Endothelial cell of umbilical vein (primary cell): ENCODE results near the gene CENPB. TPM values are rescaled to one million over a fixed set of nuclear protein-coding genes. Genes with fewer than 3 reads are reported as not detected.

Experiments
- BruUV-seq: library from RNA; stranded (reverse); fragments of 400-500 nt; replicated peaks from 2 replicates; lab custom pipeline; 2021; lab: Mats Ljungman, UMichigan
- CTCF ChIA-PET: fragments of 300-600, 350-600 bp; sonication (Branson Sonifier 250); formaldehyde crosslinking; loops from one replicate; lab custom pipeline; 2021; ENCODE audit warnings: antibody characterized with exemption, inconsistent platforms; lab: Charles Lee
- POLR2A ChIA-PET: fragments of 300-600, 350-600 bp; sonication (Branson Sonifier 250); formaldehyde crosslinking; loops from one replicate; lab custom pipeline; 2021; ENCODE audit warnings: antibody characterized with exemption, inconsistent platforms; lab: Charles Lee
- DNase-seq: peaks from one replicate; pipeline ENCODE4 v3.0.0-alpha.2; 2011; ENCODE audit warnings: low read depth, low spot score
- FAIRE-seq: peaks from 2 replicates; lab custom pipeline; 2011; peaks lifted over from hg19 to GRCh38; lab: Jason Lieb, UNC
- H2AFZ ChIP-seq: 2 replicates; pipeline ENCODE4 v1.6.0; 2012; ENCODE audit warnings: low read depth, low read length, control low read depth, inconsistent platforms
- H3K27ac ChIP-seq: 2 replicates; pipeline ENCODE4 v1.5.1; 2011; ENCODE audit warnings: low read depth, mild to moderate bottlenecking, control low read depth, low read length, moderate library complexity; ENCODE audit not compliant: insufficient read depth
- H3K27me3 ChIP-seq, 2 experiments: 2 replicates each; pipeline versions ENCODE4 v1.6.0 to v1.6.1; 2011; ENCODE audit warnings: low read length in 2 of 2, mixed read lengths in 1 of 2; ENCODE audit not compliant: control insufficient read depth in 2 of 2, insufficient read depth in 2 of 2
- H3K36me3 ChIP-seq, 2 experiments: 2 replicates in 1 of 2; 3 replicates in 1 of 2; pipeline ENCODE4 v1.5.1; 2011; ENCODE audit warnings: low read length in 2 of 2, mild to moderate bottlenecking in 1 of 2, moderate library complexity in 1 of 2; ENCODE audit not compliant: control insufficient read depth in 2 of 2, insufficient read depth in 2 of 2; ENCODE audit errors: extremely low read depth in 1 of 2
- H3K4me1 ChIP-seq: 3 replicates; pipeline ENCODE4 v1.5.1; 2011; ENCODE audit warnings: mild to moderate bottlenecking, low read length; ENCODE audit not compliant: control insufficient read depth, insufficient read depth; ENCODE audit errors: extremely low read depth
- H3K4me2 ChIP-seq: 2 replicates; pipeline ENCODE4 v1.6.1; 2011; ENCODE audit warnings: low read length, control low read depth, mixed read lengths; ENCODE audit not compliant: insufficient read depth
- H3K4me3 ChIP-seq, 3 experiments: fragments of 200-600 bp in 1 of 3; sonication (generic), shearing (Covaris generic) in 1 of 3; replicated peaks in 1 of 3; 2 replicates each; pipeline ENCODE4 v1.5.1; 2011 to 2016; ENCODE audit warnings: control low read depth in 3 of 3, low read length in 3 of 3, mild to moderate bottlenecking in 2 of 3, inconsistent platforms in 1 of 3, low read depth in 1 of 3, moderate library complexity in 1 of 3; ENCODE audit not compliant: insufficient read depth in 1 of 3
- H3K79me2 ChIP-seq: 2 replicates; pipeline ENCODE4 v1.6.0; 2012; ENCODE audit warnings: low read length, inconsistent platforms; ENCODE audit not compliant: control insufficient read depth, insufficient read depth
- H3K9ac ChIP-seq: replicated peaks from 2 replicates; pipeline ENCODE3; 2011; ENCODE audit warnings: low read length, control low read depth; ENCODE audit not compliant: insufficient read depth; ENCODE audit errors: extremely low read depth
- H3K9me1 ChIP-seq: replicated peaks from 3 replicates; pipeline ENCODE4 v1.6.0; 2011; ENCODE audit warnings: mild to moderate bottlenecking, low read length; ENCODE audit not compliant: control insufficient read depth, insufficient read depth; ENCODE audit errors: extremely low read depth
- H3K9me3 ChIP-seq: replicated peaks from 2 replicates; pipeline ENCODE4 v1.5.1; 2012; ENCODE audit warnings: low read length, inconsistent platforms; ENCODE audit not compliant: control insufficient read depth, insufficient read depth
- H4K20me1 ChIP-seq: replicated peaks from 2 replicates; pipeline ENCODE3; 2011; ENCODE audit warnings: mild to moderate bottlenecking, low read length; ENCODE audit not compliant: control insufficient read depth, insufficient read depth; ENCODE audit errors: extremely low read depth
- EZH2 ChIP-seq: IDR thresholded peaks from 2 replicates; pipeline ENCODE4 v1.6.1; 2012; ENCODE audit warnings: borderline replicate concordance, low read depth, mild to moderate bottlenecking, moderate library complexity, low read length, inconsistent platforms; ENCODE audit not compliant: severe bottlenecking
- FOS ChIP-seq: IDR thresholded peaks from 2 replicates; pipeline ENCODE4 v1.6.1; 2011; ENCODE audit warnings: mild to moderate bottlenecking, low read length, moderate library complexity, borderline replicate concordance; ENCODE audit not compliant: insufficient read depth
- GATA2 ChIP-seq: IDR thresholded peaks from 2 replicates; pipeline ENCODE4 v1.7.0; 2011; ENCODE audit warnings: low read depth, mild to moderate bottlenecking, moderate library complexity, mixed read lengths, low read length; ENCODE audit not compliant: insufficient read length, insufficient read depth
- JUN ChIP-seq: IDR thresholded peaks from 2 replicates; pipeline ENCODE4 v1.6.1; 2011; ENCODE audit warnings: borderline replicate concordance, low read depth; ENCODE audit not compliant: insufficient read length, insufficient read depth
- MAX ChIP-seq: IDR thresholded peaks from 2 replicates; pipeline ENCODE4 v1.6.1; 2011; ENCODE audit not compliant: insufficient read depth, insufficient read length
- MYC ChIP-seq: IDR thresholded peaks from one replicate; pipeline ENCODE4 v1.6.1; 2011; ENCODE audit warnings: mild to moderate bottlenecking, low read depth, low read length
- POLR2A ChIP-seq: IDR thresholded peaks from 2 replicates; pipeline ENCODE4 v1.6.1; 2012; ENCODE audit warnings: low read depth, mild to moderate bottlenecking, control low read depth, low read length
- POLR2AphosphoS5 ChIP-seq: IDR thresholded peaks from 2 replicates; pipeline ENCODE4 v1.6.1; 2012; ENCODE audit warnings: low read depth, mild to moderate bottlenecking, control low read depth, low read length, moderate library complexity; ENCODE audit not compliant: insufficient read depth
- dilution Hi-C: fragments of 300-500 bp; cut with MboI; formaldehyde crosslinking; loops from one replicate; pipeline ENCODE4 v1.15.0; 2019; ENCODE audit warnings: low sequenced_read_pairs; ENCODE audit not compliant: extremely low pct_ligation_motif_present
- intact Hi-C: fragments of 100-400 bp; cut with micrococcal nuclease; formaldehyde crosslinking; loops from one replicate; pipeline ENCODE4 v1.10.0; 2022
- polyA plus RNA-seq, 4 experiments: library from polyadenylated mRNA; depleted of rRNA in 3 of 4; stranded (reverse) in 3 of 4; unstranded in 1 of 4; fragments of >200 nt; gene quantifications; 2 replicates each; pipeline versions ENCODE4 v1.2.1 to v1.2.3, GENCODE V29; 2011 to 2012; ENCODE audit warnings: missing spikeins in 1 of 4
- total RNA-seq: library from RNA; stranded (reverse); gene quantifications from 2 replicates; pipeline ENCODE4 v1.2.3, GENCODE V29; 2021
- TF ChIP-seq, protein P1 (sequence below), 2 donors: IDR thresholded peaks; 1 replicate in 1 of 2; 2 replicates in 1 of 2; pipeline ENCODE4 v1.5.1; 2011; ENCODE audit warnings: low read length in 2 of 2, mild to moderate bottlenecking in 2 of 2, moderate library complexity in 2 of 2, control low read depth in 1 of 2, inconsistent platforms in 1 of 2, low read depth in 1 of 2; ENCODE audit not compliant: insufficient read depth in 1 of 2; ENCODE audit errors: extremely low read depth in 1 of 2

Gene CENPB
- total and polyA plus RNA-seq, 2 donors (not counting 3 experiments of a cell fraction or from before 2014, with no cell fraction given), result 30.4 to 90.3 TPM

- Histone ChIP-seq H3K9ac (no peak overlapping the region), H3K4me3 (no peak overlapping the region), H3K9me1 (no peaks in the 10 kb centered on the region), H3K27me3 (no peaks in the 10 kb centered on the region), H3K36me3 (no peaks in the 10 kb centered on the region), H3K27ac (no peak overlapping the region), H3K4me1 (peaks cover 12% of the 10 kb centered on the region), H4K20me1 (no peaks in the 10 kb centered on the region), H3K79me2 (no peaks in the 10 kb centered on the region), H3K4me2 (no peak overlapping the region), H2AFZ (no peak overlapping the region), H3K9me3 (no peaks in the 10 kb centered on the region)
- FAIRE-seq (peak; percentile 4), DNase-seq (no peak)
- intact Hi-C loops, result no loop called here
- TF ChIP-seq GATA2, result no peak
- TF ChIP-seq MYC, result no peak
- TF ChIP-seq JUN, result no peak
- no peak for TF ChIP-seq EZH2
- TF ChIP-seq MAX, result no peak
- TF ChIP-seq POLR2A, result no peak
- TF ChIP-seq, protein P1, sequence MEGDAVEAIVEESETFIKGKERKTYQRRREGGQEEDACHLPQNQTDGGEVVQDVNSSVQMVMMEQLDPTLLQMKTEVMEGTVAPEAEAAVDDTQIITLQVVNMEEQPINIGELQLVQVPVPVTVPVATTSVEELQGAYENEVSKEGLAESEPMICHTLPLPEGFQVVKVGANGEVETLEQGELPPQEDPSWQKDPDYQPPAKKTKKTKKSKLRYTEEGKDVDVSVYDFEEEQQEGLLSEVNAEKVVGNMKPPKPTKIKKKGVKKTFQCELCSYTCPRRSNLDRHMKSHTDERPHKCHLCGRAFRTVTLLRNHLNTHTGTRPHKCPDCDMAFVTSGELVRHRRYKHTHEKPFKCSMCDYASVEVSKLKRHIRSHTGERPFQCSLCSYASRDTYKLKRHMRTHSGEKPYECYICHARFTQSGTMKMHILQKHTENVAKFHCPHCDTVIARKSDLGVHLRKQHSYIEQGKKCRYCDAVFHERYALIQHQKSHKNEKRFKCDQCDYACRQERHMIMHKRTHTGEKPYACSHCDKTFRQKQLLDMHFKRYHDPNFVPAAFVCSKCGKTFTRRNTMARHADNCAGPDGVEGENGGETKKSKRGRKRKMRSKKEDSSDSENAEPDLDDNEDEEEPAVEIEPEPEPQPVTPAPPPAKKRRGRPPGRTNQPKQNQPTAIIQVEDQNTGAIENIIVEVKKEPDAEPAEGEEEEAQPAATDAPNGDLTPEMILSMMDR (IDR thresholded peaks at IDR 0.05; ENCODE audit: extremely low read depth in 1 of 2, insufficient read depth in 1 of 2, low read depth in 1 of 2, low read length in 2 of 2), result no peak
- TF ChIP-seq FOS, result no peak
- no peak for TF ChIP-seq POLR2AphosphoS5
- BruUV-seq, result no TSS peak
- dilution Hi-C loops, result no loop called here
- POLR2A ChIA-PET, result no interaction called here
- CTCF ChIA-PET, result interaction anchor here (0.6 to 1.4 kb wide), 3 partner anchors 25 to 29 kb away, joined by 3 to 4 read pairs (median 4); no protein-coding TSS in a partner anchor
These were observed 27.5 kb upstream of the CENPB start for GRCh38 chr20:3813848-3814581.
